Endothelial cell of umbilical vein (primary cell): ENCODE data around the gene GLUL.

ENCODE experiments used
- CTCF ChIP-seq, 2 donors: IDR thresholded peaks; 1 replicate in 1 of 2; 2 replicates in 1 of 2; pipeline ENCODE4 v1.5.1; 2011; ENCODE audit warnings: low read length in 2 of 2, mild to moderate bottlenecking in 2 of 2, moderate library complexity in 2 of 2, control low read depth in 1 of 2, inconsistent platforms in 1 of 2, low read depth in 1 of 2; ENCODE audit not compliant: insufficient read depth in 1 of 2; ENCODE audit errors: extremely low read depth in 1 of 2
- EZH2 ChIP-seq: IDR thresholded peaks from 2 replicates; pipeline ENCODE4 v1.6.1; 2012; ENCODE audit warnings: borderline replicate concordance, low read depth, mild to moderate bottlenecking, moderate library complexity, low read length, inconsistent platforms; ENCODE audit not compliant: severe bottlenecking
- FOS ChIP-seq: IDR thresholded peaks from 2 replicates; pipeline ENCODE4 v1.6.1; 2011; ENCODE audit warnings: mild to moderate bottlenecking, low read length, moderate library complexity, borderline replicate concordance; ENCODE audit not compliant: insufficient read depth
- GATA2 ChIP-seq: IDR thresholded peaks from 2 replicates; pipeline ENCODE4 v1.7.0; 2011; ENCODE audit warnings: low read depth, mild to moderate bottlenecking, moderate library complexity, mixed read lengths, low read length; ENCODE audit not compliant: insufficient read length, insufficient read depth
- JUN ChIP-seq: IDR thresholded peaks from 2 replicates; pipeline ENCODE4 v1.6.1; 2011; ENCODE audit warnings: borderline replicate concordance, low read depth; ENCODE audit not compliant: insufficient read length, insufficient read depth
- MYC ChIP-seq: IDR thresholded peaks from one replicate; pipeline ENCODE4 v1.6.1; 2011; ENCODE audit warnings: mild to moderate bottlenecking, low read depth, low read length
- POLR2A ChIP-seq: IDR thresholded peaks from 2 replicates; pipeline ENCODE4 v1.6.1; 2012; ENCODE audit warnings: low read depth, mild to moderate bottlenecking, control low read depth, low read length
- POLR2AphosphoS5 ChIP-seq: IDR thresholded peaks from 2 replicates; pipeline ENCODE4 v1.6.1; 2012; ENCODE audit warnings: low read depth, mild to moderate bottlenecking, control low read depth, low read length, moderate library complexity; ENCODE audit not compliant: insufficient read depth
- TF ChIP-seq, protein P1 (sequence below): IDR thresholded peaks from 2 replicates; pipeline ENCODE4 v1.6.1; 2011; ENCODE audit not compliant: insufficient read depth, insufficient read length

DNA sequence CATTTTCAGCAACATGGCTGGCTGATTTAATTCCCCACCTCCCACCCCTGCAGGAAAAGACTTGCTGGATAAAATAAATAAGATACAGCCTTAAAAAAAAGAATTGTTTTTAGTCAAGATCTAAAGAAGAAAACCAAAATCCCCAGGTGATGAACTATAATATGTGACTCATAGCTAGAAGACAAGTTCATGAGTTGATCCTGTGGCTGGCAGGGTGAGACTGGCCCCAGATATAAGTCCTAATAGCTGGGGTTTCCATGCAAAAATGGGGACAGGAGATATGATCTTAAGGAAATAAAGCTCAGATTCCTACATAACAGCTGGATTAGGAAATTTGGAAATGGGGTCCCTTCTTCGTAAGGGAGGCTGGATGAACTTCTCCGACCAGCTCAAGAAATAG lies 36.5 kb upstream of the GLUL start:
- no peak for TF ChIP-seq CTCF (IDR thresholded peaks at IDR 0.05; ENCODE audit: extremely low read depth in 1 of 2, insufficient read depth in 1 of 2, low read depth in 1 of 2, low read length in 2 of 2)
- no peak for TF ChIP-seq JUN
- no peak for TF ChIP-seq FOS
- no peak for TF ChIP-seq POLR2AphosphoS5
- no peak for TF ChIP-seq POLR2A
- no peak for TF ChIP-seq EZH2
- TF ChIP-seq MYC = no peak
- TF ChIP-seq, protein P1, sequence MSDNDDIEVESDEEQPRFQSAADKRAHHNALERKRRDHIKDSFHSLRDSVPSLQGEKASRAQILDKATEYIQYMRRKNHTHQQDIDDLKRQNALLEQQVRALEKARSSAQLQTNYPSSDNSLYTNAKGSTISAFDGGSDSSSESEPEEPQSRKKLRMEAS = no peak
- no peak for TF ChIP-seq GATA2
